ENCODE data around the gene DTX2. TPM values are rescaled to one million over a fixed set of nuclear protein-coding genes. Genes with fewer than 3 reads are reported as not detected.

Gene DTX2
- total RNA-seq (2022; extraction: Qiagen RNA extraction): 22.8 to 32.7 TPM (median 30.8 TPM) in 5 replicates

DNA sequence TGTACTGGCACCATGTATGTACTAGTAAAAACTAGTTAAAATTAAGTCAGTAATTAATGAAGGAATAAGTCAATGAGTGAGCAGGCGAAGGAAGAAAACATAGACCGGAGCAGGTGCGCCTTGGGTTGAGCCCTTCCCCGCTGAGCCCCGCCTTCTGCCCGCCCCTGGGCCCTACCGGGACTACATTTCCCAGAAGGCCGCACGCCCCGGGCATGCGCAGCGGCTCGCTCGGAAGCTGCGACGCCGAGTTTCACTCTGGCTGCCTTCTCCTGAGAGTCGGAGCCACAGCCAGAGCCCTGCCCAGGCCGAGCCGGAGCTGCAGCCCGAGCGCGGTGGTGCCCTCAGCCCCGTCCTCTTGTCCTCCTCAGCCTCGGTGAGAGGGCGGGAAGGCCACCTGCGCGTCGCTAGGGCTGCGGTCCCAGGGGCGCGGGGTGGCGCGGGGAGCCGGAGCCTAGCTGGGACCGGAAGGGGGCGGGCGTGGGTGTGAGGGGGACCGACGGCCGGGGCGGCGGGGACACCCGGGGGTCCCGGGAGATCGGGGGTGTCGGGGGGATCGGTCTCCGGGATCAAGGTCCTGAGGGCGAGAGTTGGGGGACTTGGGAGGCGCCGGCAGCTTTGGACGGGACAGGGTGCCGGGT, at the start of gene DTX2:
TSS of gene DTX2 (plus strand) at position 246 of the 638 bp plus-strand sequence. CDS start 18,801 bp downstream, outside the sequence.

DNA sequence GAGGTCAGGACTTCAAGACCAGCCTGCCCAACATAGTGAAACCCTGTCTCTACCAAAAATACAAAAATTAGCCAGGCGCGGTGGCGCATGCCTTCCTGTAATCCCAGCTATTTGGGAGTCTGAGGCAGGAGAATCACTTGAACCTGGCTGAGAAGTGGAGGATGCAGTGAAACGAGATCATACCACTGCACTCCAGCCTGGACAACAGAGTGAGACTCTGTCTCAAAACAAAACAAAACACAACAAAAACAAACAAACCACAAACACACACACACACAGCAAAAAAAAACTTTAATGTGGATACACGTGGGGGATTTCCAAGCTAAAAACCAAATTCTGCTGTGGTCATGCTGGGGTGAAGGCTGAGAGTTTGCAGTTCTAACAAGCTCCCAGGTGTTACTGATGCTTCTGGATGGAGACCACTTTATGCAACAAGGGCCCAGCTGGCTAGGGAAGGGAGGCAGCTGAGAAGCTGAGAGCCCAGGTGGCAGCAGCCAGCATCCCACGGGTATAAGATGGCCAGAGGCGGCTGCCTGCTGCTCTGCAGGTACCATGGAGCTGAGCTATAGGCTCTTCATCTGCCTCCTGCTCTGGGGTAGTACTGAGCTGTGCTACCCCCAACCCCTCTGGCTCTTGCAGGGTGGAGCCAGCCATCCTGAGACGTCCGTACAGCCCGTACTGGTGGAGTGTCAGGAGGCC, 36.9 kb upstream of the DTX2 start, which contains the start of gene ZP3:
TSS of gene ZP3 (plus strand) at position 538 of the 699 bp plus-strand sequence. CDS start at position 553, 15 bp downstream.

DNA sequence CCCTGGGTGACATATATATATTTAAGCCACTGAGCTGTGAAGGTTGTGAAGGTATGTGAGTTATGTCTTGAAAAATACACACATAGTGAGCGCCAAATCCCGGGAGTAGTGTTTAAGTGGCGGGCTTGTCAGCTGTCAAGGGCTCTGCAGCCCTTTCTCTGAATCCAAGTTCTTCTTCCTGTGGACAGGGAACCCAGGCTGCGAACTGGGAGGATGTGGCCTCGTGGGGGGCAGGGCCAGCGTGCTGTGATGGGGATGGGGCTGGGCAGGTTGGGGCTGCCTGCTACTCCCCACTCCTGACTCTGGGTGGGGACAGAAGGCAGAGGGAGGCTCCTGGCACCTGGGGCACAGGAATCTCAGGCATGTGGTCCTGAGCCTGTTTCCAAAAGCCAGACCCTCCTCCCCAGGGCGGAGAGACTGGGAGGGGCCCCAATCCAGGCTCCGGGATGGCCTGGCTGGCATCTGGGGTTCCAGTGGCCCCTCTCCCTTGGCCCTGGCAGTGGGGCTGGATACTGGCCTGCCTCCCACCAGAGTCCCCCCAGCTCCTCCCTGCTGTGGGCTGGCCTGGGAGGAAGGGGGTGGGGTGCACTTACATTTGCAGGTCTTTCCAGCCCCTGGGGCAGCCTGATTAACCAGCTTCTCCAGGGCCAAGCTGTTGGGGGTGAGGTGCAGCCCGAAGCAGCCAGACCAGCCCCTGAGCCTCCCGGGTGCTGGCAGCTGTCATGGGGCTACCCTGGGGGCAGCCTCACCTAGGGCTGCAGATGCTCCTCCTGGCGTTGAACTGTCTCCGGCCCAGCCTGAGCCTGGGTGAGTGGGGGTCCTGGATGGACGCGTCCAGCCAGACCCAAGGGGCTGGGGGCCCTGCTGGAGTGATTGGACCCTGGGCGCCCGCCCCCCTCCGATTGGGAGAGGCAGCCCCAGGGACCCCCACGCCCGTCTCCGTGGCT, 48.7 kb downstream of the DTX2 start, which contains the start of gene UPK3B:
TSS of gene UPK3B (plus strand) at position 622 of the 947 bp plus-strand sequence. CDS start at position 723, 101 bp downstream.

DNA sequence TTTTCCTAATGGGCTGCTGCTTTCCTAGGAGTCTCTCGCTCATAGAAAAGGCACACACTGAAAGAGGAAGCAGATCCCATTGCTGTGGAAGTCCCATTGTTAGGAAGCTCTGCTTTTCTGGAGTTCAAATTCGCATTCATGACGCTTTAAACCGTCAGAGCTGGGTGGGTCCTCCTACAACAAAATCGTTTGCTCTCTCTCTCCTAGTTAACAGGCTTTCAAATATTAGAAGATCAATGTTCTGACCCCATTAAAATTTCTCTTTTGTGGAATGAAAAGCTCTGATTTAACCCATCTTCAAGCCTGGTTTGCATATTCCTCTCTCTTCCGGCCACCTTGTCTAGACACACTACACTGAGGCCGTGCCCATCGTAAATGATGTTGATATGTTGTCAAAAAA, 81.7 kb downstream of the DTX2 start, which contains the start of gene SPDYE16:
TSS of gene SPDYE16 (minus strand) at position 101 of the 400 bp plus-strand sequence. CDS start 1,838 bp downstream, outside the sequence.

Other genes with a start within 250 kb of the DTX2 start
- 919 to 1,755 TPM (median 1,594 TPM) in 5 replicates for gene HSPB1, start 159.0 kb upstream of the DTX2 start, total RNA-seq (2022; extraction: Qiagen RNA extraction)
- gene YWHAG, start 102.7 kb upstream of the DTX2 start, total RNA-seq (2022; extraction: Qiagen RNA extraction): 215 to 254 TPM (median 243 TPM) in 5 replicates
- gene SSC4D, start 52.0 kb upstream of the DTX2 start, total RNA-seq (2022; extraction: Qiagen RNA extraction): 0.97 to 1.5 TPM (median 1.3 TPM) in 5 replicates
- 15.6 to 18.3 TPM (median 17.2 TPM) in 5 replicates for gene ZP3, start 36.8 kb upstream of the DTX2 start, total RNA-seq (2022; extraction: Qiagen RNA extraction)
- gene UPK3B, start 48.8 kb downstream of the DTX2 start, total RNA-seq (2022; extraction: Qiagen RNA extraction): 10.2 to 20.0 TPM (median 18.4 TPM) in 5 replicates
- 0.04 TPM in 1 of 5 replicates, not detected in the others for gene SPDYE16, start 81.6 kb downstream of the DTX2 start, total RNA-seq (2022; extraction: Qiagen RNA extraction)
- gene POMZP3, start 165.6 kb downstream of the DTX2 start, total RNA-seq (2022; extraction: Qiagen RNA extraction): 21.8 to 25.9 TPM (median 25.7 TPM) in 5 replicates

Measured in A549 treated with dexamethasone at 1 μM for 4 hours (cell line).